HTR-8/SVneo (cell line): ENCODE data around the gene RHOV.

Source experiments
- DNase-seq: peaks from one replicate; pipeline ENCODE4 v3.0.0; 2011; ENCODE audit warnings: low spot score, mixed read lengths; ENCODE audit not compliant: insufficient read length
- FAIRE-seq: peaks from 2 replicates; lab custom pipeline; 2011; peaks lifted over from hg19 to GRCh38; lab: Jason Lieb, UNC

The RHOV gene

DNA sequence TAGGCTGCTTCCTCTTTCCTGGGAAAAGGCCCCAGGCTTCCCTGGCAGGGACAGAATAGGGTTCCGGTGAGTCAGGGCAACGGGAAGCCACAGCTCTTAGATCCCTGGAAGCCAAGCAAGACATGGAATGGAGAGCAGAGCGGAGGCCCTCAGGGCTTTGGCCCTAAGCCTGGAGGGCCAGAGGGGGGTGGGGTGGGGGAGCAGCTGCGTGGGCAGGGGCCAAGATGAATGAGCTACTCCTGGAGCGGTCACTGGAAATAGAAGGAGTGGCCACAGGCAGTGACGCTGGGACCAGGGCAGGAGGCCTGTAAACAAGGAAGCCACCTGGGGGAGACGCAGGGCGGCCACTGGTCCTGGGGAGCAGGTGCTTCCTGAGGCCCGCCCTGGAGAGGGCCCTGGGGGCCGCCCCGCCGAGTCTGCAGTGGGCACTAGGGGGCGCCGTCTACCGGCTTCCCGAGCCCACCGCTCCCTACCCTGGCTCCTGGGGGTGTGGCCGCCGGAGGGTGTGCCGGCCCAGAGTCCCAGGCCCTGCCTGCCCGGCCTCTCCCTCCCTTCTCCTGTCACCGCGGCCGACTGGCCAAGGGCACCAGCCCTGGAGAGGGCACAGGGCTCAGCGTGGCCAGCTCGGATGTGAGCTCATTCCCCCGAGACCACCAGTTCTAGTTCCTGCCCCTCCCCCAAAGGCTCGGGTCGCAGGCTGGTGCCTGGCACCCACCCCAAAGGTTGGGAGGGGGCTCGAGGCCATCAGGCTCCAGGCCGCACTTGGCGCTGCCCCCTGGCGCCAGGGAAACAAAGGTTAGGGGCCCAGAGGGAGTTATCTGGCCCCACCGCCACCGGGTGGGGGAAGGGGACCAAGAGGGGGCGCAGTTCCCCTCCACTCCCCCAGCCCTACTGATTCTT is 32.3 kb upstream of the RHOV start:
- FAIRE-seq (peak; percentile 42), DNase-seq (peak; percentile 79)

GRCh38 chr15:40904552-40905201 is 30.6 kb upstream of the RHOV start:
- FAIRE-seq (no peak), DNase-seq (no peak)

- FAIRE-seq, result no peak
These were observed 28.8 kb upstream of the RHOV start for GRCh38 chr15:40902605-40903561.

GRCh38 chr15:40901053-40901443 is 27.0 kb upstream of the RHOV start:
- no peak for FAIRE-seq
- no peak for DNase-seq

More at GRCh38 chr15:40902605-40903561, 28.8 kb upstream of the RHOV start:
- DNase-seq, result no peak

GRCh38 chr15:40900256-40901052 is 26.4 kb upstream of the RHOV start:
- FAIRE-seq (no peak), DNase-seq (no peak)

DNA sequence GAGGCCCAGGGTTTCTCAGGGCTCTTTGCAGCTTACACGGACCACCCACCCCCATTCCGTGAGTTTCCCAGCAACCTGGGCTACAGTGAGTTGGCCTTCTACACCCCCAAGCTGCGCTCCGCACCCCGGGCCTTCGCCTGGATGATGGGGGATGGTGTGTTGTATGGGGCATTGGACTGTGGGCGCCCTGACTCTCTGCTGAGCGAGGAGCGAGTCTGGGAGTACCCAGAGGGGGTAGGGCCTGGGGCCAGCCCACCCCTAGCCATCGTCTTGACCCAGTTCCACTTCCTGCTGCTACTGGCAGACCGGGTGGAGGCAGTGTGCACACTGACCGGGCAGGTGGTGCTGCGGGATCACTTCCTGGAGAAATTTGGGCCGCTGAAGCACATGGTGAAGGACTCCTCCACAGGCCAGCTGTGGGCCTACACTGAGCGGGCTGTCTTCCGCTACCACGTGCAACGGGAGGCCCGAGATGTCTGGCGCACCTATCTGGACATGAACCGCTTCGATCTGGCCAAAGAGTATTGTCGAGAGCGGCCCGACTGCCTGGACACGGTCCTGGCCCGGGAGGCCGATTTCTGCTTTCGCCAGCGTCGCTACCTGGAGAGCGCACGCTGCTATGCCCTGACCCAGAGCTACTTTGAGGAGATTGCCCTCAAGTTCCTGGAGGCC is 25.6 kb upstream of the RHOV start:
- no peak for FAIRE-seq
- no peak for DNase-seq

- DNase-seq (peak; percentile 53), FAIRE-seq (no peak)
These were observed 20.8 kb upstream of the RHOV start for GRCh38 chr15:40894681-40895448.

DNA sequence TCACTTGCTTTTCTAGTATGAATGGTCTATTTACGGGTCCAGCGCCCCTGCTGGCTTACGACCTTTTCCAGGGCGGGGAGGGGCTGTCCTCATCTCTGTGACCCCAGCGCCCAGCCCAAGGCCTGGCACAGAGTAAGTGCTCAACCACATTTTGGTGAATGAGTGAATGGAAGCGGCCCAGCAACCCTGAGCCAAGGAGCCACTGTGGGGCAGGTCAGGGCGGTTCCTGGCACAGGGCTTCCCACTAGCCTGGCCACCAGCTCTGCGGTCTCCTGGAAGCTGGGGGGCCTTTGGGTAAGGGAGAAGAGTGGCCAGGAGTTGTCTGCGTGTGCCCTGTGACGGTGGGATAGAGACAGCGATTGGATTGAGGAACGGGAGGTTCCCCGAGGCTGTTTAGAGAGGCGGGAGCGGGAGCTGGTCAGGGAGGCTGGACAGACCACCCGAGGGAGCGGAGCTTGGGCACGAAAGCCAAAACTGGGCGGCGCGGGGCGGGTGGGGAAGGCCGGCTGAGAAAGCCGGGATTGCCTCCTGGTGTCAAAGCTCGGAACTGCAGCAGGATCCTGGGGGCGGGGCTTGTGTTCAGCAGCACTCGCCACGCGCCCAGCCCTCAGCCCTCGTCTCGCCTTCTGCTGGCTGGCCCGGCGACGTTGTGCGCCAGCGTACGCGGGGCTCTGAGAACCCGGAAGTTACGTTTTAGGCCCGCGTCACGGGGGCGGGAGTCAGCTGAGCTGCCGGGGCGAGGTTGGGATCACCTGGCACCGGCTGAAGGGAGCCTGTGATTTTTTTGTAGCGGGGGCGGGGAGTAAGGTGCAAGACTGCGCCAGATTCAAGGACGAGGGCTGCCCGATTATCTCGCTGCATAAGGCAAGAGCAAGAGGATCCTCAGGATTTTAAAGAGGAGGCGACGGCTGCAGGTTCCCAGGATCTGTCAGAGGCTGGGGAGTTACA is 20.0 kb upstream of the RHOV start, which contains the start of gene VPS18:
TSS of gene VPS18 (plus strand) at position 718 of the 948 bp plus-strand sequence. CDS start 319 bp downstream, outside the sequence.
- DNase-seq, result peak; percentile 89
- peak; percentile 88 for FAIRE-seq

GRCh38 chr15:40893019-40893670 is 19.1 kb upstream of the RHOV start:
- DNase-seq (no peak), FAIRE-seq (no peak)

DNA sequence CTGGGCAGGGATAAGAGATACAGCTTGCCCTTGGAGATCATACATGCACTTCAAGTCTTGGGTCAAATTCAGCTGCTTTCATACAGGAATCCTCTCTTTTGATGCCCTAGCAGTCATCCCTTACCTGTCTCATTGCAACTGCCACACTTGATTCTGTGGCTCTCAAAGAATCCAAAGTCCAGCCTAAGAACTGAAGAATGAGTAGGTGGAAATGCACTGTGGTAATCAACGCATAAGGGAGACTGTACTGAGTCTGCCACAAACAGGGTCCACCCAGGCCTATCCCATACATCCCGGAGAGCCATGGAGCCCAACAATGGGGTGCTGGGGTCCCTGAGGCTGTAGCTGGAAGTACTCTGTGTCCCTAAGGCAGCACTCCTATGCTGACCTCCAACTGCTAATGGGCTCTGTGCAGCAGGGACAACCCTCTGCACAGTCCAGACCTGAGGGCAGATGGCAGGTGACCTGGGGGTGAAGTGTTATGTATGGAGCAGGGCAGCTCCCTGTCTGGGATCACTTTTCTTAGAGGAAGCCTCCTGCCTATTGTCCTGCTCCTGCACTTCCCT is 18.5 kb upstream of the RHOV start:
- no peak for FAIRE-seq

DNA sequence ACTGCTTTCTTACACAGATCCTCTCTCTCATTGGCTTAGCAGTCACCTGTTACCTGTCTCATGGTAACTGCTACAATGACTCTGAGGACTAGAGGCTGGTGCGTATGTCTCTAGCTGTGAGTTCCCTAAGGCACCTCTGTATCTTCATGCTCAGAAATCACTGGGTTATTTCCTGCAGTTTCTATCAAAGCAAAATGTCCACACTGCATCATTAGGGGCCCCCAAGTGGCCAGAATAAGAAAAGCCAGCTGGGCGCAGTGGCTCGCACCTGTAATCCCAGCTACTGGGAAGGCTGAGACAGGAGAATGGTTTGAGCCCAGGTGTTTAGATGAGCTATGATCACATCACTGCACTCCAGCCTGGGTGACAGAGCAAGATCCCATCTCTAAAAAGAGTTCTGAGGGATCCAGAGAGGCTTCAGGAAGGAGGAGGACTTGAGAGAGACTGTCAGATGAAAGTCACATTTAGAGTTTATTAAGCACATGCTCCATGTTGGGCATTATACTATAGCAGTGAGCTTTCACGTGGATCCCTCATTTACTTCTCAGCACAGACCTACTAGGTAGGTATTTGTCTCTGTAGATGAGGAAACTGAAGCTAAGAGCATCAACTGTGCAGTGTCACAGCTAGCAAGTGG is 17.9 kb upstream of the RHOV start:
- DNase-seq, result peak; percentile 43

More for the DNA sequence above, 18.5 kb upstream of the RHOV start:
- DNase-seq, result no peak

DNA sequence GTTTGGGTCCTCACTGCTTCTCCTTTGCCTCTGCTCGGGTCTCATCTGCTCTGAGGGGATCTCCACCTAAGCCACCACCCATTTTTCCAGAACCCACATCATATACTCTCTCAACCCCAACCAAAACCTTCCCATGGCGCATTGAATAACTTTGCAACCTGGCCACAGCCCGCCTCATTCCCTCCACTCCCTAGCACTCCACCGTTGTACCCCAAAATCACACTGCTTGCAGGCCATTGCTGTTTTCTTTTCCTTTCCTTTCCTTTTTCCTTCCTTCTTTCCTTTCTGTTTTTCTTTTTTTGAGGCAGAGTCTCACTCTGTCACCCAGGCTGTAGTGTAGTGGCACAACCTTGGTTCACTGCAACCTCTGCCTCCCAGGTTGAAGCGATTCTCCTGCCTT is 17.1 kb upstream of the RHOV start:
- DNase-seq (no peak), FAIRE-seq (no peak)

More for the DNA sequence above, 17.9 kb upstream of the RHOV start:
- FAIRE-seq, result no peak

DNA sequence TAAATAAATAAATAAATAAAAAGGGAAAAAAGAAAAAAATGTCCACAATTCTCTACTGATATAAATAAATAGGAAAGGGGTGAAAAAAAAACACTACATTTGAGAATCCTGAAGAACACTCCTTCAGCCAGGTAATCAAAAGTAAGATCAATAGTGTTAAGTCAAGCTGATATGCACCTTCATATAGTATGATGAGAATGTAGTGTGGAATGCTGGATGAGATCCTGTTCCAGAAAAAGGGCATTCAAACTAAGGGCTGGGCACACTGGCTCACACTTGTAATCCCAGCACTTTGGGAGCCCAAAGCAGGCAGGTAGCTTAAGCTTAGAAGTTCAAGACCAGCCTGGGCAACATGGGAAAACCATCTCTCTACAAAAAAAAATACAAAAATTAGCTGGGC is 15.1 kb upstream of the RHOV start:
- FAIRE-seq (no peak), DNase-seq (no peak)

- FAIRE-seq (no peak), DNase-seq (no peak)
These were observed 12.6 kb upstream of the RHOV start for GRCh38 chr15:40886586-40886985.

GRCh38 chr15:40881351-40881750 is 7.3 kb upstream of the RHOV start:
- DNase-seq (no peak), FAIRE-seq (no peak)

GRCh38 chr15:40879609-40880008 is 5.6 kb upstream of the RHOV start:
- no peak for FAIRE-seq
- DNase-seq, result no peak
